Osteoblast (primary cell): ENCODE measurements around the gene SH2D6. TPM values are rescaled to one million over a fixed set of nuclear protein-coding genes. Genes with fewer than 3 reads are reported as not detected.

ENCODE experiments used
- DNase-seq: peaks from one replicate; pipeline ENCODE4 v3.0.0; 2011; ENCODE audit warnings: low spot score, mixed read lengths; ENCODE audit not compliant: insufficient read length; ENCODE audit errors: missing footprints
- H2AFZ ChIP-seq: 2 replicates; pipeline ENCODE4 v1.6.0; 2011; ENCODE audit warnings: mild to moderate bottlenecking, low read length
- H3K27ac ChIP-seq: 2 replicates; pipeline ENCODE4 v1.5.1; 2011; ENCODE audit warnings: mild to moderate bottlenecking, low read depth, low read length, moderate library complexity
- H3K27me3 ChIP-seq: 2 replicates; pipeline ENCODE4 v1.6.0; 2012; ENCODE audit warnings: mild to moderate bottlenecking, control low read depth, inconsistent platforms, low read length, moderate library complexity; ENCODE audit not compliant: insufficient read depth
- H3K36me3 ChIP-seq: 2 replicates; pipeline ENCODE4 v1.5.1; 2011; ENCODE audit warnings: mild to moderate bottlenecking, low read length, control low read depth, moderate library complexity; ENCODE audit not compliant: insufficient read depth
- H3K4me1 ChIP-seq: 2 replicates; pipeline ENCODE4 v1.5.1; 2011; ENCODE audit warnings: mild to moderate bottlenecking, low read length, control low read depth, moderate library complexity; ENCODE audit not compliant: insufficient read depth
- H3K4me2 ChIP-seq: 2 replicates; pipeline ENCODE4 v1.6.0; 2011; ENCODE audit warnings: mild to moderate bottlenecking, low read length; ENCODE audit not compliant: insufficient read depth
- H3K4me3 ChIP-seq: fragments of 200-600 bp; sonication (generic); 3 replicates; pipeline ENCODE4 v1.5.1; 2012; ENCODE audit warnings: mild to moderate bottlenecking, low read length, inconsistent platforms; ENCODE audit not compliant: insufficient read depth
- H3K79me2 ChIP-seq: 2 replicates; pipeline ENCODE4 v1.6.0; 2012; ENCODE audit warnings: mild to moderate bottlenecking, low read length, control low read depth, inconsistent platforms; ENCODE audit not compliant: insufficient read depth
- H3K9me3 ChIP-seq: 2 replicates; pipeline ENCODE4 v1.5.1; 2011; ENCODE audit warnings: low read depth, low read length, control low read depth
- H4K20me1 ChIP-seq: 2 replicates; pipeline ENCODE4 v1.6.0; 2012; ENCODE audit warnings: mild to moderate bottlenecking, low read length, control low read depth; ENCODE audit not compliant: insufficient read depth
- CTCF ChIP-seq: IDR thresholded peaks from 2 replicates; pipeline ENCODE4 v1.5.1; 2011; ENCODE audit warnings: mild to moderate bottlenecking, low read depth, low read length, moderate library complexity; ENCODE audit errors: extremely low read depth
- total RNA-seq: library from RNA; depleted of rRNA; stranded (reverse); fragments of >200 nt; gene quantifications from 2 replicates; pipeline ENCODE4 v1.2.3, GENCODE V29; 2012

Gene SH2D6
- total RNA-seq, 1 donor = under 0.01 TPM

GRCh38 chr2:85395912-85396475 lies 22.5 kb upstream of the SH2D6 start:
- DNase-seq = no peak
- H3K4me2 ChIP-seq = no peak overlapping the region
- no peaks in the 10 kb centered on the region for H3K27me3 ChIP-seq
- H3K4me1 ChIP-seq = peaks cover 12% of the 10 kb centered on the region
- no peak overlapping the region for H3K4me3 ChIP-seq
- H3K36me3 ChIP-seq = peaks cover 9% of the 10 kb centered on the region
- no peak overlapping the region for H3K27ac ChIP-seq
- TF ChIP-seq CTCF = no peak
- H3K9me3 ChIP-seq = no peaks in the 10 kb centered on the region
- H2AFZ ChIP-seq = no peak overlapping the region
- no peaks in the 10 kb centered on the region for H4K20me1 ChIP-seq
- H3K79me2 ChIP-seq = no peaks in the 10 kb centered on the region

GRCh38 chr2:85396531-85397470 lies 21.7 kb upstream of the SH2D6 start:
- TF ChIP-seq CTCF = no peak
- Histone ChIP-seq H3K27me3 (no peaks in the 10 kb centered on the region), H3K4me2 (no peak overlapping the region), H3K9me3 (no peaks in the 10 kb centered on the region), H3K4me1 (peaks cover 12% of the 10 kb centered on the region), H2AFZ (peak overlapping the region; percentile 47), H3K36me3 (peaks cover 1% of the 10 kb centered on the region), H3K4me3 (no peak overlapping the region), H4K20me1 (no peaks in the 10 kb centered on the region), H3K27ac (no peak overlapping the region), H3K79me2 (peaks cover 2% of the 10 kb centered on the region)
- DNase-seq = peak; percentile 48

- no peak for TF ChIP-seq CTCF
- Histone ChIP-seq H3K27me3 (no peaks in the 10 kb centered on the region), H3K4me2 (no peak overlapping the region), H2AFZ (no peak overlapping the region), H3K79me2 (peaks cover 10% of the 10 kb centered on the region), H3K9me3 (no peaks in the 10 kb centered on the region), H3K36me3 (no peaks in the 10 kb centered on the region), H3K27ac (no peak overlapping the region), H3K4me1 (peaks cover 12% of the 10 kb centered on the region), H4K20me1 (no peaks in the 10 kb centered on the region), H3K4me3 (no peak overlapping the region)
- DNase-seq = peak; percentile 27
Measured at GRCh38 chr2:85397925-85398331, 20.6 kb upstream of the SH2D6 start.
